DMS 273 (cell line): ENCODE data around the gene ALPL.
"Not testable (repeated sequence)": the region's sequence is repeated elsewhere in the genome, so short reads cannot be mapped to it uniquely, and the experiment has no call there.

Experiments
- DNase-seq: peaks from one replicate; lab custom pipeline; 2025; ENCODE audit not compliant: unreplicated experiment; lab: John Stamatoyannopoulos, UW

Gene ALPL

GRCh38 chr1:21553116-21553926, 44.1 kb downstream of the ALPL start:
- no peak for DNase-seq

- DNase-seq: no peak
Measured at GRCh38 chr1:21559788-21560567, 50.8 kb downstream of the ALPL start.

GRCh38 chr1:21560916-21561638, 51.9 kb downstream of the ALPL start:
- no peak for DNase-seq

- no peak for DNase-seq
Measured at GRCh38 chr1:21562896-21563295, 53.7 kb downstream of the ALPL start.

- no peak for DNase-seq
Measured at GRCh38 chr1:21563971-21564370, 54.7 kb downstream of the ALPL start.

GRCh38 chr1:21564521-21565095, 55.4 kb downstream of the ALPL start:
- DNase-seq: no peak

GRCh38 chr1:21565285-21565684, 56.1 kb downstream of the ALPL start:
- no peak for DNase-seq

- not testable (repeated sequence) for DNase-seq
Measured at GRCh38 chr1:21566361-21566760, 57.1 kb downstream of the ALPL start.

GRCh38 chr1:21567241-21568005, 58.2 kb downstream of the ALPL start:
- peak; percentile 54 for DNase-seq

- DNase-seq: peak; percentile 40
Measured at GRCh38 chr1:21568006-21568746, 59.0 kb downstream of the ALPL start.

GRCh38 chr1:21568809-21569385, 59.7 kb downstream of the ALPL start:
- no peak for DNase-seq

- no peak for DNase-seq
Measured at GRCh38 chr1:21569820-21570527, 60.8 kb downstream of the ALPL start.

GRCh38 chr1:21570528-21570875, 61.3 kb downstream of the ALPL start:
- no peak for DNase-seq

GRCh38 chr1:21570885-21571284, 61.7 kb downstream of the ALPL start:
- no peak for DNase-seq

GRCh38 chr1:21572221-21572620, 63.0 kb downstream of the ALPL start:
- DNase-seq: peak; percentile 50

- no peak for DNase-seq
Measured at GRCh38 chr1:21572735-21573277, 63.6 kb downstream of the ALPL start.

- DNase-seq: no peak
Measured at GRCh38 chr1:21573475-21573874, 64.3 kb downstream of the ALPL start.

- DNase-seq: peak; percentile 87
Measured at GRCh38 chr1:21573971-21574465, 64.8 kb downstream of the ALPL start.
